ENCODE results near the gene WDR45B.
"Not testable (repeated sequence)": the region's sequence is repeated elsewhere in the genome, so short reads cannot be mapped to it uniquely, and the experiment has no call there.

WDR45B gene

GRCh38 chr17:82598256-82599119 lies 49.8 kb downstream of the WDR45B start:
- no peak for DNase-seq

GRCh38 chr17:82596837-82597672 lies 51.2 kb downstream of the WDR45B start:
- DNase-seq: no peak

- DNase-seq: no peak
Observed at GRCh38 chr17:82596296-82596695, 51.9 kb downstream of the WDR45B start.

- DNase-seq: no peak
Observed at GRCh38 chr17:82595893-82596292, 52.4 kb downstream of the WDR45B start.

GRCh38 chr17:82594571-82594970 lies 53.7 kb downstream of the WDR45B start:
- no peak for DNase-seq

GRCh38 chr17:82593590-82594087 lies 54.6 kb downstream of the WDR45B start:
- DNase-seq: no peak

- DNase-seq: peak; percentile 69
Observed at GRCh38 chr17:82592767-82593589, 55.3 kb downstream of the WDR45B start.

- DNase-seq: no peak
Observed at GRCh38 chr17:82592289-82592766, 55.9 kb downstream of the WDR45B start.

- no peak for DNase-seq
Observed at GRCh38 chr17:82590881-82591539, 57.2 kb downstream of the WDR45B start.

- DNase-seq: no peak
Observed at GRCh38 chr17:82590216-82590615, 58.0 kb downstream of the WDR45B start.

GRCh38 chr17:82589851-82590180 lies 58.4 kb downstream of the WDR45B start:
- no peak for DNase-seq

- DNase-seq: no peak
Observed at GRCh38 chr17:82588266-82589175, 59.7 kb downstream of the WDR45B start.

- no peak for DNase-seq
Observed at GRCh38 chr17:82587234-82588086, 60.8 kb downstream of the WDR45B start.

GRCh38 chr17:82586576-82587233 lies 61.5 kb downstream of the WDR45B start:
- no peak for DNase-seq

- DNase-seq: not testable (repeated sequence)
Observed at GRCh38 chr17:82585935-82586575, 62.2 kb downstream of the WDR45B start.

GRCh38 chr17:82583720-82584234 lies 64.5 kb downstream of the WDR45B start:
- DNase-seq: no peak

- DNase-seq: no peak
Observed at GRCh38 chr17:82582709-82583108, 65.5 kb downstream of the WDR45B start.

- DNase-seq: no peak
Observed at GRCh38 chr17:82582213-82582612, 66.0 kb downstream of the WDR45B start.

GRCh38 chr17:82579969-82580368 lies 68.3 kb downstream of the WDR45B start:
- not testable (repeated sequence) for DNase-seq

Data from COR-L47 (cell line).